Nasal cavity respiratory epithelium epithelial cell of viscerocranial mucosa (primary cell): ENCODE data around the gene CCDC14. TPM values are rescaled to one million over a fixed set of nuclear protein-coding genes. Genes with fewer than 3 reads are reported as not detected.

Experiments used
- total RNA-seq: library from RNA; depleted of rRNA; stranded (reverse); fragments of >200 nt; gene quantifications from 2 replicates; pipeline ENCODE4 v1.2.3, GENCODE V29; 2014

CCDC14 gene, protein sequence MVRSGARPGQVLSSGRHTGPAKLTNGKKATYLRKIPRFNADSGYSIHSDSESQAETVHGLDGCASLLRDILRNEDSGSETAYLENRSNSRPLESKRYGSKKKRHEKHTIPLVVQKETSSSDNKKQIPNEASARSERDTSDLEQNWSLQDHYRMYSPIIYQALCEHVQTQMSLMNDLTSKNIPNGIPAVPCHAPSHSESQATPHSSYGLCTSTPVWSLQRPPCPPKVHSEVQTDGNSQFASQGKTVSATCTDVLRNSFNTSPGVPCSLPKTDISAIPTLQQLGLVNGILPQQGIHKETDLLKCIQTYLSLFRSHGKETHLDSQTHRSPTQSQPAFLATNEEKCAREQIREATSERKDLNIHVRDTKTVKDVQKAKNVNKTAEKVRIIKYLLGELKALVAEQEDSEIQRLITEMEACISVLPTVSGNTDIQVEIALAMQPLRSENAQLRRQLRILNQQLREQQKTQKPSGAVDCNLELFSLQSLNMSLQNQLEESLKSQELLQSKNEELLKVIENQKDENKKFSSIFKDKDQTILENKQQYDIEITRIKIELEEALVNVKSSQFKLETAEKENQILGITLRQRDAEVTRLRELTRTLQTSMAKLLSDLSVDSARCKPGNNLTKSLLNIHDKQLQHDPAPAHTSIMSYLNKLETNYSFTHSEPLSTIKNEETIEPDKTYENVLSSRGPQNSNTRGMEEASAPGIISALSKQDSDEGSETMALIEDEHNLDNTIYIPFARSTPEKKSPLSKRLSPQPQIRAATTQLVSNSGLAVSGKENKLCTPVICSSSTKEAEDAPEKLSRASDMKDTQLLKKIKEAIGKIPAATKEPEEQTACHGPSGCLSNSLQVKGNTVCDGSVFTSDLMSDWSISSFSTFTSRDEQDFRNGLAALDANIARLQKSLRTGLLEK
- total RNA-seq = 19.5 and 37.6 TPM in 2 replicates

GRCh38 chr3:123960781-123961507 lies at the start of gene CCDC14:
Gene CCDC14, minus strand, starts transcription at chr3:123961229. Its CDS starts 56 bp downstream, at chr3:123961173.

GRCh38 chr3:123991730-123992588 lies 30.9 kb upstream of the CCDC14 start, which contains the start of gene ROPN1:
Gene ROPN1, minus strand, starts transcription at chr3:123992124. Its CDS starts 11,643 bp downstream, at chr3:123980481.

GRCh38 chr3:123884203-123884831 lies 76.7 kb downstream of the CCDC14 start, which contains the start of gene MYLK:
Gene MYLK, minus strand, starts transcription at chr3:123884332. Its CDS starts 90,491 bp downstream, at chr3:123793841.

Other genes starting within 250 kb of the CCDC14 start
- 26.0 and 28.7 TPM in 2 replicates for gene MYLK, start 76.9 kb downstream of the CCDC14 start, total RNA-seq
- gene ROPN1, start 30.9 kb upstream of the CCDC14 start, total RNA-seq = not detected in 2 replicates
- gene KALRN, start 72.1 kb upstream of the CCDC14 start, total RNA-seq = 1.7 and 5.5 TPM in 2 replicates